H1 (cell line): ENCODE measurements around the gene IL6R. TPM values are rescaled to one million over a fixed set of nuclear protein-coding genes. Genes with fewer than 3 reads are reported as not detected.

Experiments
- CTCF ChIA-PET: fragments of 300-600 bp; sonication (Branson Sonifier 250); formaldehyde crosslinking; loops from one replicate; lab custom pipeline; 2021; ENCODE audit not compliant: partially characterized antibody; lab: Charles Lee
- POLR2A ChIA-PET: fragments of 300-600 bp; sonication (Branson Sonifier 250); formaldehyde crosslinking; loops from one replicate; lab custom pipeline; 2021; ENCODE audit warnings: inconsistent platforms; ENCODE audit not compliant: partially characterized antibody; lab: Charles Lee
- DNase-seq, 2 experiments: peaks; one replicate each; pipeline versions ENCODE4 v3.0.0 to v3.0.0-alpha.2; 2010 to 2022; ENCODE audit warnings: low spot score in 2 of 2, low read depth in 1 of 2, mixed read lengths in 1 of 2
- FAIRE-seq: peaks from 2 replicates; lab custom pipeline; 2011; peaks lifted over from hg19 to GRCh38; lab: Jason Lieb, UNC
- H2AFZ ChIP-seq: 2 replicates; pipeline ENCODE4 v1.8.1; 2012; ENCODE audit warnings: low read length, inconsistent platforms
- H2AK5ac ChIP-seq: 2 replicates; pipeline ENCODE4 v1.6.1; 2013; ENCODE audit warnings: low read depth, low read length
- H2BK120ac ChIP-seq: replicated peaks from 2 replicates; pipeline ENCODE3; 2013; ENCODE audit warnings: low read depth, low read length, inconsistent platforms
- H2BK12ac ChIP-seq: 2 replicates; pipeline ENCODE4 v1.6.1; 2013; ENCODE audit warnings: low read depth, low read length
- H2BK15ac ChIP-seq: 2 replicates; pipeline ENCODE4 v1.6.1; 2013; ENCODE audit warnings: low read length
- H2BK20ac ChIP-seq: 2 replicates; pipeline ENCODE4 v1.6.1; 2013; ENCODE audit warnings: low read length
- H2BK5ac ChIP-seq: 2 replicates; pipeline ENCODE4 v1.6.1; 2013; ENCODE audit warnings: low read depth, low read length
- H3K14ac ChIP-seq: 2 replicates; pipeline ENCODE4 v1.6.1; 2013; ENCODE audit warnings: inconsistent platforms; ENCODE audit not compliant: insufficient read length
- H3K18ac ChIP-seq: 2 replicates; pipeline ENCODE4 v1.6.1; 2013; ENCODE audit warnings: low read length; ENCODE audit errors: extremely low read depth
- H3K23ac ChIP-seq: 2 replicates; pipeline ENCODE4 v1.6.1; 2013; ENCODE audit warnings: inconsistent platforms; ENCODE audit not compliant: insufficient read length
- H3K23me2 ChIP-seq: 2 replicates; pipeline ENCODE4 v1.6.1; 2013; ENCODE audit warnings: low read depth, low read length
- H3K27ac ChIP-seq: 2 replicates; pipeline ENCODE4 v1.6.1; 2011; ENCODE audit warnings: low read depth, low read length, inconsistent platforms
- H3K27me3 ChIP-seq, 4 experiments: replicated peaks in 1 of 4; 1 replicate in 1 of 4; 2 replicates in 3 of 4; pipeline versions ENCODE4 v1.6.1 to v1.8.1; 2011 to 2013; ENCODE audit warnings: low read length in 3 of 4, mild to moderate bottlenecking in 3 of 4, inconsistent platforms in 2 of 4, mixed read lengths in 2 of 4, moderate library complexity in 1 of 4; ENCODE audit not compliant: control insufficient read depth in 3 of 4, insufficient read depth in 3 of 4; ENCODE audit errors: extremely low read depth in 1 of 4
- H3K36me3 ChIP-seq, 4 experiments: 2 replicates each; pipeline versions ENCODE4 v1.6.1 to v1.8.1; 2011 to 2013; ENCODE audit warnings: mild to moderate bottlenecking in 4 of 4, low read length in 3 of 4, moderate library complexity in 2 of 4, control low read depth in 1 of 4, inconsistent platforms in 1 of 4; ENCODE audit not compliant: insufficient read depth in 4 of 4, control insufficient read depth in 2 of 4
- H3K4ac ChIP-seq: replicated peaks from 2 replicates; pipeline ENCODE3; 2013; ENCODE audit warnings: low read length, low read depth, mixed read lengths, inconsistent platforms; ENCODE audit not compliant: insufficient read length
- H3K4me1 ChIP-seq, 4 experiments: replicated peaks in 1 of 4; 1 replicate in 1 of 4; 2 replicates in 3 of 4; pipeline versions ENCODE4 v1.6.1 to v1.8.1; 2011 to 2013; ENCODE audit warnings: low read length in 3 of 4, inconsistent platforms in 2 of 4, mixed read lengths in 1 of 4; ENCODE audit not compliant: insufficient read depth in 4 of 4, control insufficient read depth in 3 of 4
- H3K4me2 ChIP-seq, 2 experiments: 2 replicates each; pipeline versions ENCODE4 v1.6.1 to v1.8.1; 2011 to 2013; ENCODE audit warnings: low read depth in 2 of 2, low read length in 2 of 2, control low read depth in 1 of 2, inconsistent platforms in 1 of 2, mild to moderate bottlenecking in 1 of 2; ENCODE audit not compliant: insufficient read depth in 1 of 2
- H3K4me3 ChIP-seq, 4 experiments: fragments of 200-600, 300-600 bp in 1 of 4; sonication (generic), shearing (Covaris generic), sonication (Bioruptor Twin) in 1 of 4; 2 replicates each; pipeline versions ENCODE4 v1.5.1 to v1.8.1; 2011 to 2016; ENCODE audit warnings: low read length in 4 of 4, low read depth in 3 of 4, control low read depth in 2 of 4, inconsistent platforms in 2 of 4, mild to moderate bottlenecking in 2 of 4, mixed read lengths in 1 of 4, moderate library complexity in 1 of 4; ENCODE audit not compliant: insufficient read depth in 2 of 4; ENCODE audit errors: extremely low read depth in 1 of 4
- H3K56ac ChIP-seq: replicated peaks from 2 replicates; pipeline ENCODE3; 2013; ENCODE audit warnings: low read depth, mild to moderate bottlenecking, mixed read lengths, low read length, inconsistent platforms; ENCODE audit not compliant: insufficient read length
- H3K79me1 ChIP-seq: 2 replicates; pipeline ENCODE4 v1.6.1; 2013; ENCODE audit warnings: low read depth, low read length, control low read depth
- H3K79me2 ChIP-seq, 2 experiments: 2 replicates each; pipeline versions ENCODE4 v1.6.1 to v1.8.1; 2012 to 2013; ENCODE audit warnings: low read length in 2 of 2, mild to moderate bottlenecking in 2 of 2, inconsistent platforms in 1 of 2; ENCODE audit not compliant: insufficient read depth in 2 of 2, control insufficient read depth in 1 of 2
- H3K9ac ChIP-seq, 4 experiments: replicated peaks in 1 of 4; 1 replicate in 1 of 4; 2 replicates in 3 of 4; pipeline versions ENCODE4 v1.6.1 to v1.8.1; 2011 to 2013; ENCODE audit warnings: low read depth in 3 of 4, low read length in 3 of 4, control low read depth in 2 of 4, mild to moderate bottlenecking in 2 of 4, moderate library complexity in 2 of 4, inconsistent platforms in 1 of 4; ENCODE audit errors: extremely low read depth in 1 of 4
- H3K9me3 ChIP-seq, 2 experiments: 2 replicates each; pipeline versions ENCODE4 v1.6.1 to v1.8.1; 2012 to 2013; ENCODE audit warnings: mild to moderate bottlenecking in 2 of 2, moderate library complexity in 2 of 2, control low read depth in 1 of 2, inconsistent platforms in 1 of 2, low read depth in 1 of 2, low read length in 1 of 2, mixed read lengths in 1 of 2; ENCODE audit not compliant: insufficient read depth in 2 of 2
- H4K20me1 ChIP-seq, 2 experiments: replicated peaks in 1 of 2; 2 replicates each; pipeline versions ENCODE3 to v1.8.1; 2011 to 2013; ENCODE audit warnings: inconsistent platforms in 2 of 2, low read length in 2 of 2, mild to moderate bottlenecking in 1 of 2; ENCODE audit not compliant: insufficient read depth in 2 of 2, control insufficient read depth in 1 of 2
- H4K5ac ChIP-seq: 2 replicates; pipeline ENCODE4 v1.6.1; 2013; ENCODE audit warnings: low read length, low read depth, mixed read lengths, inconsistent platforms; ENCODE audit not compliant: insufficient read length
- H4K8ac ChIP-seq: 2 replicates; pipeline ENCODE4 v1.8.0; 2013; ENCODE audit warnings: mild to moderate bottlenecking, moderate library complexity, low read length, inconsistent platforms; ENCODE audit not compliant: insufficient read depth; ENCODE audit errors: extremely low read depth
- H4K91ac ChIP-seq: replicated peaks from 2 replicates; pipeline ENCODE3; 2013; ENCODE audit warnings: low read length, mixed read lengths, inconsistent platforms; ENCODE audit not compliant: insufficient read length
- EGR1 ChIP-seq: IDR thresholded peaks from 2 replicates; pipeline ENCODE4 v1.6.1; 2011; ENCODE audit warnings: low read depth, low read length, borderline replicate concordance
- KDM5A ChIP-seq: fragments of 200-600 bp; IDR thresholded peaks from 2 replicates; pipeline ENCODE4 v1.7.1; 2012; ENCODE audit warnings: mild to moderate bottlenecking, low read length, inconsistent platforms, mixed read lengths
- POLR2AphosphoS5 ChIP-seq: IDR thresholded peaks from 2 replicates; pipeline ENCODE4 v1.6.1; 2011; ENCODE audit warnings: low read depth, low read length
- POU5F1 ChIP-seq: IDR thresholded peaks from 2 replicates; pipeline ENCODE4 v1.6.1; 2011; ENCODE audit warnings: low read depth, mild to moderate bottlenecking, low read length, moderate library complexity
- RNF2 ChIP-seq: fragments of 200-900, 300-1000 bp; sonication (generic); IDR thresholded peaks from 2 replicates; pipeline ENCODE4 v1.7.1; 2016; ENCODE audit warnings: borderline replicate concordance, low read depth, mild to moderate bottlenecking, antibody characterized with exemption, low read length; ENCODE audit not compliant: poor library complexity, severe bottlenecking; ENCODE audit errors: missing control alignments
- RXRA ChIP-seq: IDR thresholded peaks from 2 replicates; pipeline ENCODE4 v1.6.1; 2011; ENCODE audit warnings: low read depth, mild to moderate bottlenecking, low read length, moderate library complexity; ENCODE audit not compliant: insufficient read depth
- WGBS, 2 experiments: shearing (Covaris generic) in 1 of 2; methylation state at CpG; one replicate each; pipeline versions ENCODE4 v1.1.6 to v1.1.7; 2013 to 2015; ENCODE audit warnings: low lambda C conversion rate in 2 of 2, mixed read lengths in 2 of 2, inconsistent platforms in 1 of 2, low coverage in 1 of 2, missing lambda C conversion rate in 1 of 2; ENCODE audit not compliant: insufficient replicate concordance in 2 of 2, insufficient coverage in 1 of 2, insufficient read length in 1 of 2; ENCODE audit errors: extremely low coverage in 1 of 2, missing lambda C conversion rate in 1 of 2; 5-methylcytosine and 5-hydroxymethylcytosine counted together
- polyA plus RNA-seq, 7 experiments: library from polyadenylated mRNA; depleted of rRNA in 3 of 7; stranded (reverse) in 5 of 7; unstranded in 2 of 7; fragments of >200 nt in 5 of 7; fragments of 200-250 nt in 2 of 7; gene quantifications; 1 replicate in 5 of 7; 2 replicates in 1 of 7; 4 replicates in 1 of 7; pipeline versions ENCODE4 v1.2.1 to v1.2.3, GENCODE V29; 2011 to 2013; ENCODE audit warnings: missing spikeins in 2 of 7, mixed read lengths in 2 of 7
- total RNA-seq: library from RNA; stranded (reverse); fragmentation: NEBNext Ultra II Directional; extraction: Animal tissue kit (Norgen Biotek cat#: 25700); gene quantifications from 2 replicates; pipeline ENCODE4 v1.2.1, GENCODE V29; 2021

IL6R gene
- total and polyA plus RNA-seq, 2 of the 8 experiments (the other 6 are each of a cell fraction or from before 2014, with no cell fraction given) = 2.3 to 3.0 TPM

- Histone ChIP-seq H4K20me1 (no peaks in the 10 kb centered on the region), H2BK12ac (no peak overlapping the region), H3K4me3 (no peak overlapping the region), H3K79me2 (no peaks in the 10 kb centered on the region), H4K5ac (no peak overlapping the region), H2BK5ac (no peak overlapping the region), H3K36me3 (no peaks in the 10 kb centered on the region), H3K4me1 (peaks cover 0 to 10% (median 6%) of the 10 kb centered on the region in 4 experiments; a peak in 6 of 7 replicates), H3K56ac (no peak overlapping the region), H3K9me3 (no peaks in the 10 kb centered on the region), H3K23ac (no peak overlapping the region), H3K4me2 (no peak overlapping the region), H3K18ac (no peak overlapping the region), H3K79me1 (no peaks in the 10 kb centered on the region), H3K27me3 (no peaks in the 10 kb centered on the region; a peak in 1 of 7 replicates), H3K23me2 (no peaks in the 10 kb centered on the region), H3K4ac (no peak overlapping the region), H4K8ac (no peak overlapping the region), H3K14ac (no peak overlapping the region), H4K91ac (no peak overlapping the region), H3K27ac (no peak overlapping the region), H2BK120ac (no peak overlapping the region), H2BK15ac (no peak overlapping the region), H2AFZ (no peak overlapping the region), H3K9ac (no peak overlapping the region), H2AK5ac (no peak overlapping the region), H2BK20ac (no peak overlapping the region)
- CTCF ChIA-PET = interaction anchor here (0.7 kb wide), 1 partner anchor 112 kb away, joined by 3 read pairs; no protein-coding TSS in a partner anchor
- 83% methylated on average over 9 of the region's 9 CpGs; no CpG with 5 or more reads in 1 of the 2 experiments for WGBS, 2 experiments
- no peak for TF ChIP-seq KDM5A
- TF ChIP-seq RNF2 = no peak
- TF ChIP-seq POU5F1 = no peak
- no peak for TF ChIP-seq EGR1
- TF ChIP-seq RXRA = no peak
- TF ChIP-seq POLR2AphosphoS5 = no peak
- POLR2A ChIA-PET = no interaction called here
- no peak for FAIRE-seq
- DNase-seq = no peak
Measured at GRCh38 chr1:154436433-154436832, 31.3 kb downstream of the IL6R start.
